Camera-type eye (tissue), 1 donor: ENCODE measurements around the gene PFDN5. TPM values are rescaled to one million over a fixed set of nuclear protein-coding genes. Genes with fewer than 3 reads are reported as not detected.

ENCODE experiments used
- total RNA-seq: library from RNA; depleted of rRNA; stranded (reverse); fragments of >200 nt; gene quantifications from one replicate; pipeline ENCODE4 v1.2.3, GENCODE V29; 2014

PFDN5 gene
- total RNA-seq: 295 TPM

DNA sequence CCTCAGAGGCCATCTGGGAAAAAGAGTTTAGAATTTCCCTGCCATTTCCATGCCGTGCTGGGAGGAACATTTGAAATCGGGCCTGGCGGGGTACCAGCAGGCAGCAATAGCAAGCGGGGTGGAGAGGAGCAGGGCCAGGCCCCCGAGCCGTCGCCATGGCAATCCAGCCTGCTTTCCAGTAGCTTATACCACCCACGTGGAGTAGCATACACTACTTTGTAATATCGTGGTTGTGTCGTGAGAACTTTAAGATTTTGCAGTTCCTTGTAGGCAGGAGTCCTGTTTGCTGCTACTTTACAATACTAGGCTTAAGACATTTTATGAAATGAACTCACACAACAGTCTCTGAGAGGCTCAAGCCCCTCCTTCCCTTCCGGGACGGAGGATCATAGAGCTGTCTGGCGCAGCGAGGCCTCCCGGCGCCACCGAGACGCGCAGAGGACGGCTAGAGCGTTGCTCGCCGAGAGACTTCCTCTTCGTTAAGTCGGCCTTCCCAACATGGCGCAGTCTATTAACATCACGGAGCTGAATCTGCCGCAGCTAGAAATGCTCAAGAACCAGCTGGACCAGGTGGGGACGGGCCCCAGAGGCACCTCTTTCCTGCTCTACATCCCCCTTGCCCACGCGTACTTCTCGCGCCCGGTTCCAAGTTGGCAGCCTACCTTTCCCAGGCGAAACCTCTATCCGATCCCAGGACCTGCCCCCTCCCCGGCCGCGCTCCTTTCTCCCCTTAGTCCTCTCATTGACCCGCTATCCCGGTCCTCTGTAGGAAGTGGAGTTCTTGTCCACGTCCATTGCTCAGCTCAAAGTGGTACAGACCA lies at the start of gene PFDN5:
Gene PFDN5, plus strand, starts transcription at position 473 of the 821 bp plus-strand sequence. Its CDS starts 26 bp downstream, at position 499.

DNA sequence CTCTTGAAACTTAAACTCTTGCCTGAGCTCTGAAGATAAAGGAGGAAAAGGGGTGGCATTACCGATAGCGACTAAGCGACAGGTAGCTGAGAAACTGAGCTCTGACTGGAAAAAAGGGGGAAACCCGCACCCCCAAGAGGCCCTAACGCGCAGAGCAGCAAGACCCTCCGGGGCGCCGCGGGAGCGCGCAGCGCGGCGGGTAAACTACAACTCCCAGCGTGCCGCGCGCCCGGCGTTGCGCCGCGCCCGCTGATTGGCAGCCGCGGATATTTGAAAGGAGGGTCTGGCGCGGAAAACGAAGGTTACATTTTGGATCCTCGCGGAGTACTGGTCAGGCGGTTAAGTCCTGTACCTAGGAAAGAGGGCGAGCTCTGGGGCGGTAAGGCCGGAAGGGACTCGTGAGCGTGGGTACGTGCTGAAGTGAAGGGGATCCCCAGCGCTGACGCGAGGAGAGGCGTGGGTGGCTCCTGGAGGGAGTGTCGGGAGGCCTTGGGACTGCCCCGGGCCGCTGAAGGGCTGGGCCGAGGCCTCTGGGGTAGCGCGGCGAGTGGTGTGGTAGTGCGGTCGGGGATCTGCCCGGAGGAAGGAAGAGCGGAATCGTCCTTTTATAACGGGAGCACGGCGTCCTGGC lies 27.2 kb upstream of the PFDN5 start, which contains the start of gene ESPL1:
Gene ESPL1, plus strand, starts transcription at position 301 of the 631 bp plus-strand sequence. CDS start 468 bp downstream, outside the sequence.

DNA sequence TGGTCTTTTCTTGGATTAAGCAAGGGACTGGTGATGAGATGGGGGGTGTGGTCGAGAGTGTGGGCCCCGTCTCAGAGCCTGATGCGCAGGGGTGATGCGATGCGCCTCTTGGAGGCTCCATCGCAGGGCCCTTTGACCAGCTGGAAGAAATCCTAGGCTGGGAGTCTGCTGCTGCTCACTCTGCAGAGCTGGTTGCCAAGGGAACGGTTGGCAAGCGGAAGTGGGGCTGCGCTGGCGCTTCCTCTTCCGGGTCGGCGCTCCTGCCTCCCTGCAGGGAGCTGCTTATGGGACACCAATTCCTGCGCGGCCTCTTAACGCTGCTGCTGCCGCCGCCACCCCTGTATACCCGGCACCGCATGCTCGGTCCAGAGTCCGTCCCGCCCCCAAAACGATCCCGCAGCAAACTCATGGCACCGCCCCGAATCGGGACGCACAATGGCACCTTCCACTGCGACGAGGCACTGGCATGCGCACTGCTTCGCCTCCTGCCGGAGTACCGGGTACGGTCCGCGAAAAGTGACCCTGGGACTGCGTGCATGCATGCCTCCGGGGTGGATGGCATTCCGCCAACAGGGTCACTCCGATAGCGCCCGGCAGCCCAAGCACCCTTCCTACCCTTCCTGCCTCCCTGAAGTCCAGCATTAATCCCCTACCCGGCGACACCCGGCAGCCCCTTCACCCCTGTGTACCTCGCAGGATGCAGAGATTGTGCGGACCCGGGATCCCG lies 4.3 kb downstream of the PFDN5 start, which contains the start of gene MYG1:
Gene MYG1, plus strand, starts transcription at position 242 of the 727 bp plus-strand sequence. Its CDS starts 43 bp downstream, at position 285.

DNA sequence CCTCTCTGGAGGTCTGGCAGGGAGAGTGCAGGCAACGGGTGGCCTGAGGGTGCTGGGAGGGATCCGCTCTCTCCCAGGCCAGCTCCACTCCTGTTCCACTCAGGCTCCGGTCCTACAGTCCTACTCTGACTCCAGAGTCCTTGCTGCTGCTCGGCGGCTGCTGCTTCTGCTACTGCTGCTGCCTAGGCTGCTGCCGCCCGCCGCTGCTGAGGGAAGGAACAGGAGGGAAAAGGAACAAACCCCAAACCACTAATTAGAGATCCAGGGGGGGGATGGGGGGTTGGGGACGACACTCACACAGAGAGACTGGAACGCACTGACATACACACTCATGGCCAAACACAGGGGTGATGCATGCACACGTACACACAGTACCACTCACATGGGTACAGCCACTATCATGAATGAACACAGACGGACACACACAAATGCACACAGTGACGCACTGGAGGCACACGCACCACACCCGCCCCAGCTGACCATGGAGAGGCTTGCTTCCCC lies 40.9 kb downstream of the PFDN5 start, which contains the start of gene SP7:
Gene SP7, minus strand, starts transcription at position 174 of the 501 bp plus-strand sequence. CDS start 708 bp downstream, outside the sequence.

Other genes starting within 250 kb of the PFDN5 start
- gene TNS2, start 245.5 kb upstream of the PFDN5 start, total RNA-seq: 52.0 TPM
- 24.6 TPM for gene SPRYD3, start 216.2 kb upstream of the PFDN5 start, total RNA-seq
- gene IGFBP6, start 197.9 kb upstream of the PFDN5 start, total RNA-seq: 116 TPM
- gene SOAT2, start 192.1 kb upstream of the PFDN5 start, total RNA-seq: 0.44 TPM
- gene ZNF740, start 114.8 kb upstream of the PFDN5 start, total RNA-seq: 32.8 TPM
- 48.7 TPM for gene CSAD, start 114.6 kb upstream of the PFDN5 start, total RNA-seq
- 2.9 TPM for gene ITGB7, start 88.3 kb upstream of the PFDN5 start, total RNA-seq
- 50.7 TPM for gene RARG, start 63.3 kb upstream of the PFDN5 start, total RNA-seq
- 6.7 TPM for gene ESPL1, start 27.2 kb upstream of the PFDN5 start, total RNA-seq
- gene MYG1, start 4.2 kb downstream of the PFDN5 start, total RNA-seq: 36.4 TPM
- 59.4 TPM for gene AAAS, start 26.1 kb downstream of the PFDN5 start, total RNA-seq
- gene SP7, start 40.8 kb downstream of the PFDN5 start, total RNA-seq: not detected
- 70.4 TPM for gene SP1, start 84.6 kb downstream of the PFDN5 start, total RNA-seq
- gene AMHR2, start 128.3 kb downstream of the PFDN5 start, total RNA-seq: 0.71 TPM
- 13.7 TPM for gene PRR13, start 146.2 kb downstream of the PFDN5 start, total RNA-seq
- gene PCBP2, start 156.6 kb downstream of the PFDN5 start, total RNA-seq: 469 TPM
- 34.0 TPM for gene MAP3K12, start 203.9 kb downstream of the PFDN5 start, total RNA-seq
- gene TARBP2, start 205.7 kb downstream of the PFDN5 start, total RNA-seq: 28.6 TPM
- not detected for gene NPFF, start 211.9 kb downstream of the PFDN5 start, total RNA-seq